Vagina (tissue), 2 donors: ENCODE data around the gene AGAP9.
"Not testable (repeated sequence)": the region's sequence is repeated elsewhere in the genome, so short reads cannot be mapped to it uniquely, and the experiment has no call there.

Experiments
- CTCF ChIP-seq, 3 experiments: fragments of 450-650 bp in 2 of 3; fragments of 200-600 bp in 1 of 3; sonication (generic) in 1 of 3; IDR thresholded peaks; one replicate each; pipeline ENCODE4 v1.5.1; 2017 to 2019; ENCODE audit warnings: antibody characterized with exemption in 3 of 3, mild to moderate bottlenecking in 2 of 3, moderate library complexity in 2 of 3
- POLR2AphosphoS5 ChIP-seq, 2 donors: sonication (generic); formaldehyde crosslinking; IDR thresholded peaks; one replicate each; pipeline ENCODE4 v1.9.0; 2017; ENCODE audit warnings: antibody characterized with exemption in 2 of 2, mild to moderate bottlenecking in 2 of 2, low read depth in 1 of 2; ENCODE audit not compliant: insufficient read depth in 1 of 2

DNA sequence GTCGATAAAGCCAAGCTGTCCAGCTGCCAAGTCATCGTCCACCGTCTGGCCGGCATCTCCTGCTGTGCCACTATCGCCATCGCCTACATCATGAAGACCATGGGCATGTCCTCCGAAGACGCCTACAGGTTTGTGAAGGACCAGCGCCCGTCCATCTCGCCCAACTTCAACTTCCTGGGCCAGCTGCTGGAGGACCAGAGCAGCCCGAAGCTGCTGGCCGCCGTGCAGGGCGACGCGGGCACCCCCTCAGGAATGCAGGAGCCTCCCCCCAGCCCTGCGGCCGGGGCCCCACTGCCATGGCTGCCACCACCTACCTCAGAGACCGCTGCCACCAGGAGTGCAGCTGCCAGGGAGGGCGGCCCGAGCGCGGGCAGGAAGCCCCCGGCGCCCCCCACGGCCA, 41.5 kb upstream of the AGAP9 start:
- not testable (repeated sequence) for TF ChIP-seq CTCF (IDR thresholded peaks at IDR 0.05); POLR2AphosphoS5 (IDR thresholded peaks at IDR 0.05; ENCODE audit: insufficient read depth in 1 of 2, low read depth in 1 of 2)
